TTC549 (cell line): ENCODE measurements around the gene KRTAP21-2.
"Not testable (repeated sequence)": the region's sequence is repeated elsewhere in the genome, so short reads cannot be mapped to it uniquely, and the experiment has no call there.

Experiments
- FAIRE-seq: peaks from 2 replicates; lab custom pipeline; 2012; peaks lifted over from hg19 to GRCh38; lab: Jason Lieb, UNC

The KRTAP21-2 gene

GRCh38 chr21:30747159-30747558, at the start of gene KRTAP21-2:
TSS of gene KRTAP21-2 (minus strand) at chr21:30747259. CDS start at chr21:30747202, 57 bp downstream.
- no peak for FAIRE-seq

- no peak for FAIRE-seq
These were observed 46.7 kb upstream of the KRTAP21-2 start for GRCh38 chr21:30793581-30794314.

- no peak for FAIRE-seq
These were observed 32.2 kb upstream of the KRTAP21-2 start for GRCh38 chr21:30779249-30779648.

- FAIRE-seq, result no peak
These were observed 22.8 kb upstream of the KRTAP21-2 start for GRCh38 chr21:30769724-30770431.

- no peak for FAIRE-seq
These were observed 13.7 kb upstream of the KRTAP21-2 start for GRCh38 chr21:30760776-30761175.

- FAIRE-seq, result no peak
These were observed 11.2 kb upstream of the KRTAP21-2 start for GRCh38 chr21:30758306-30758705.

- FAIRE-seq, result not testable (repeated sequence)
These were observed 8.3 kb upstream of the KRTAP21-2 start, which contains the start of gene KRTAP21-1 for GRCh38 chr21:30755328-30755727. TSS of gene KRTAP21-1 (minus strand) at chr21:30755428. CDS start at chr21:30755378, 50 bp downstream.

GRCh38 chr21:30740462-30740861, 6.6 kb downstream of the KRTAP21-2 start:
- no peak for FAIRE-seq

- no peak for FAIRE-seq
These were observed 14.0 kb downstream of the KRTAP21-2 start for GRCh38 chr21:30733026-30733425.

GRCh38 chr21:30726726-30727125, 20.3 kb downstream of the KRTAP21-2 start:
- FAIRE-seq, result no peak

GRCh38 chr21:30719401-30719800, 27.7 kb downstream of the KRTAP21-2 start:
- FAIRE-seq, result no peak

GRCh38 chr21:30718239-30718909, 28.7 kb downstream of the KRTAP21-2 start, which contains the start of gene KRTAP21-3:
TSS of gene KRTAP21-3 (minus strand) at chr21:30718777. CDS start at chr21:30718759, 18 bp downstream.
- no peak for FAIRE-seq

- no peak for FAIRE-seq
These were observed 30.0 kb downstream of the KRTAP21-2 start for GRCh38 chr21:30717105-30717504.

- no peak for FAIRE-seq
These were observed 32.1 kb downstream of the KRTAP21-2 start for GRCh38 chr21:30714946-30715345.

- FAIRE-seq, result no peak
These were observed 32.6 kb downstream of the KRTAP21-2 start for GRCh38 chr21:30714456-30714855.

GRCh38 chr21:30713766-30714165, 33.3 kb downstream of the KRTAP21-2 start:
- no peak for FAIRE-seq

- no peak for FAIRE-seq
These were observed 36.6 kb downstream of the KRTAP21-2 start for GRCh38 chr21:30710499-30710898.

GRCh38 chr21:30707409-30707808, 39.6 kb downstream of the KRTAP21-2 start:
- FAIRE-seq, result no peak
